M059J (cell line): ENCODE results near the gene SYT1. TPM values are rescaled to one million over a fixed set of nuclear protein-coding genes. Genes with fewer than 3 reads are reported as not detected.

Source experiments
- DNase-seq: peaks from one replicate; pipeline ENCODE4 v3.0.0-alpha.2; 2012; ENCODE audit warnings: low read depth
- total RNA-seq: library from RNA; depleted of rRNA; stranded (reverse); fragments of >200 nt; shearing (Covaris generic); gene quantifications from 2 replicates; pipeline ENCODE4 v1.2.3, GENCODE V29; 2014

Gene SYT1
- total RNA-seq, 1 experiment from 2014 or later = 8.7 TPM

DNA sequence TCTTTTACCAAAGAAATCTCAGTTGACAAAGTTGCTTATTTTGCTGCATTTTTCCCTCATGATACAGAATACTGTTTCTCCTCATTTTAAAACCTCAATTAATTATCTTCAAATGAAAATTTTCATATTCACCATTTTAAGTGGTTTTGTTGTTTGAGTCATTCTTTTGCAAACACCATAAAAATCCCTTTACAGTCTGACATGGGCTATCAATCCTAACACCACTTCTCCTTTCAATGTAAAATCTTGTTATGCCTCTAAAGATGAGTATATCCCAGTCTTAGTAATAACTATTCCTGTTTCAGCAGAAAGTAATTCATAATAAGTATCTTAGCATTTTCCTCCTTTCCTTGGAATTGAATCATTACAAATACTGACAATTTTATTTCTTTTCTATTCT, 192.2 kb downstream of the SYT1 start:
- peak; percentile 38 for DNase-seq

DNA sequence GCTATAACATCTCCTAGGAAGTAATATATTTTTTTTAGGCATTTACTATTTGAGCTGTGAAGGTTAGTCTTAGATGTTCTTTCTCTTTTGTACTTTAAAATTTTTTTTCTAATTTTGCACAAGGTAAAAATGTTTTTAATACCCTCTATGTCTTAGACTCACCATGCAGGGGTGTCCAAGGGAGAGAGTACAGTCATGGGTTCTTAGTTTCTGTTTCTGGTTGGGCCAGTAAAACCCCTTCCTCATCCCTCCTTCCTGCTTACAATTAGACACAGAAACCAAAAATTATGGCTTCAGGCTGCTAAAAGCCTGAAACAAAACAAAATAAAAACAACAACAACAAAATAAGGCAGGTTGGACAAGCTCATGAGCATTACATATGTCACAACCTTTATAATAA, 193.0 kb downstream of the SYT1 start:
- DNase-seq = peak; percentile 4

DNA sequence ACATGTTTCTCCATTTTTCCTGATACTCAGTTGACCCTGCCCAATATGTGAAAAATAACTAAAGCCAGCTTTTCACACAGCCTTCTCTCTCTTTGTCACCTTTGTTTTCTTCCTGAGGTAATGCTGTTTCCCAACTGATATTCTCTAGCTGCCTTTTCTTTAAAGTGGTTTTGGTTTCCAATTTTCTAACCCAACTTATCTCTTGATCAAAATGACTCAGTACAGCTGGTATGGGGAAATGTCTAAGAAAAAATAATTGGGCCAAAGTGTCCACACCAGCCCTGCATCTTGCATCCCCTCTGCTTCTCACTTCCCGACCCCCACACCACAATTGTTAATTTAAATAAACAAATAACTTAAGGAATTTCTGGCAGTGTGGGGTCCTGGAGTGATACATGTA, 193.8 kb downstream of the SYT1 start:
- peak; percentile 87 for DNase-seq

DNA sequence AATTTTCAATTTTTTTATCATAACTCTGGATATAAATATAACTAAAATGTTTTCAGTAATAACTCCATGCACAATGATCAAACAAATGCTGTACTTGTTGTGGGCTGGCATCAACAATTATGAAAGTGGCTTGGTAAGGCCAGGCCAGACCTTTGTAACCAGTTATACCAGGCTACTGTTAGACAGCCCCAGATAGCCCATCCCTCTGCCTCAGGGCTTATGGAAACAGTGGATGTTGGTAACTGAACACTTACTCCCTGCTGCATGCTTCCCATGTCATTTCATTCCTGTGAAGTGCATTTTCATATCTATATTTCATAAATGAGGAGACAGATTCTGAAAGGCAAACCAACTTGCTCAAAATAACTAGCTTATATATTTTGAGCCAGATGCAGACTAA, 195.0 kb downstream of the SYT1 start:
- DNase-seq = no peak

DNA sequence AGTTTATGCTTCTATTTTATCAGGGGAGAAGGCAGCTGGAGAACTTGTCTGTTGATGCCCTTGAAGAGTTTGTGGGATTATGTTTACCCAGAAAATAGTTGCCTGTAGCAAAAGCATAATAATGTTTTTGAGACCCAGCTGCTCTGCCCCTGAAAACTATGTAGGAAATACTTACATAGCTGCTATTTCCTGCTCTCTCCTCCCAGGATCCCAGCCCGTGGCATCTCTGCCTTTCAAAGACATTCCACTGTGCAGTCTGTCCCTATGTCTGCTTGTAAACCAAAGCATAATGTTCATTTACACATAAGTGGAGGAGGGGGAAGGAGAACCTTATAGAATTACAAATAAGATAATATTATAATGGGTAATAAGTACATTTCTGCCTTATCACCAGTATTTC, 198.7 kb downstream of the SYT1 start:
- DNase-seq = no peak

DNA sequence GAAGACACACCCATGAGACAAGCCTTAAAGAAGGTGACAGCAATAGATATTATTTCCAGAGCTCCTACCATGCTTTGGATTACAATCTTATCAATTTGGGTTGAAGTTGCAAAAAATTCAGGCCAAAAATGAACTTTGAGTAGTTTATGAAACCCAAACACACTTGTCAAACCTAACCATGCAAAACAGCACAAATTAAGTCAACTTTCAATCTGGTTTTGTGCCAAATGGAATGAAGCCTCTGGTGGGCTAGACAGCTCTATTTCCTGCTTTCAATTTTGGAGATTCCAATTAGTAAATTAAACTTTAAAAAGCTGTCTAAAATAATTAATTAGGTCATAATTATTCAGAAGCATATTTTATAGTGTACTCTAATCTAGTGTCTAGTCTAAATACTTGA, 203.4 kb downstream of the SYT1 start:
- no peak for DNase-seq

DNA sequence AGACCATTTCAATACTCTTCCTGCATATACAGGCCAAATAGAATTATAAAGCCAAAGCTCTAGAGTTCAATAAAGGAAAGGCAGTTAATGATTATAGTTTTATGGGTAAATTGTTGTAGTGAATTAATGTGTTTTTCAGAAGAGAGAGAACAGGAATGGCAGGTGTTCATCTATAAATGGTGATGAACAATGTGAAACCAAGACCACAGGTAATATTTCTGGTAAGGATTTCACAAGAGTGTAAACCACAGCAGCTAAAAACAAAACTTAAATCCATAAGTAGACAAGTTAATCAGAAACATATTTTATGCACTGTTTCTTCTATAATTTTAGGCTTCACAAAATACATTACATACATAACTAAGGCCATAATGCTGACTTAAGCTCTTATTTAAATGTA, 204.4 kb downstream of the SYT1 start:
- DNase-seq = no peak

DNA sequence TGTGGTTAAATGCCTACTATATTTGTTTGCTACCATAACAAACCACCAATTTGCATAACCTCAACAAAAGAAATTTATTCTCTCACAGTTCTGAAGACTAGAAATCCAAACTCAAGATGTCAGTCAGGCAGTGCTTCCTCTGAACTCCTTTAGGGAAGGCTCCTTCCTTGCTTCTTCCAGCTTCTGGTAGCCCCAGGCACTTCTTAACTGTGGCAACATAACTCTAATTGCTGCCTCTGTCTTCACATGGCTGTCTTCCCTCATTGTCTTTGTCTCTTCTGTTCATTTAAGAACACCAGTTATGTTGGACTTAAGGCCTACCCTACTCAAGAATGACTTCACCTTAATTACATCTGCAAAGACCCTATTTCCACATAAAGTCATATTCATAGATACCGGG, 206.9 kb downstream of the SYT1 start:
- DNase-seq = peak; percentile 19

DNA sequence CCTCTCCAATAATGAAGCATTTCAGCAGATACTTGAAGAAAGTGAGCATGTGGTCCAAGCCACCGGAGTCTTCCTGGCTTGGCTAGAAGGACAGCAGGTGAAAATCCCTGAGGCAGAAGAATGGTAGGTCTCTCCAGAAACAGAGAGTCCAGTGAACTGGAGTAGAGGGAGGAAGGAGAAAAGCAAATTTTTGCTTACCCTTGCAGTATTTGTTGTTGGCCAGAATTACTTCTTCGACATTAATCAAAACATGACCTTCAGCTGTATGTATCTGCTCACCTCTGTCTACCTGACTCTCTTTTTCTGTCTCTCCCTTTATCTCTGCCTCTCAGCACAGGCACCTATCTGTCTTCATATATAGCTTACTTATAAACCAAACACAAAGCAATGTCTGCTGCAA, 208.9 kb downstream of the SYT1 start:
- no peak for DNase-seq

DNA sequence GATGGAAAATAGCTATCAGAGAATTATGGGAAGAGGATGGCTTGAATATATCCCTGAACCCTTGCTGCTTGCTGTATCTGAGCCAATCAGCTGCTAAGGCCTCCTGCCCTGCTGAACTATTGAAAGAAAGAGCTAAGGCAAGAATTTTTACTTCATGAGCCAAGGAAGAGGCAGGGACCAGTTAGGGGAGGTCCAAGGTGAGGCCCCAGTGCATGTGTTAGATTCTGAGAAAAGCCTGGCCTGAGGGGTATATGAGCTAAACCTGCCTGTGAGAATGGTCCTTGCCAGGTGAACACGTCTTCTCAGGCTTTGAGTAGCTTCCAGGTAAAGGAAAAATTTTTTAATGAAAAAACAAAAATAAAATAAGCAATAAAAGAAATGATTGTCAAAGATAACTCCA, 218.0 kb downstream of the SYT1 start:
- no peak for DNase-seq

DNA sequence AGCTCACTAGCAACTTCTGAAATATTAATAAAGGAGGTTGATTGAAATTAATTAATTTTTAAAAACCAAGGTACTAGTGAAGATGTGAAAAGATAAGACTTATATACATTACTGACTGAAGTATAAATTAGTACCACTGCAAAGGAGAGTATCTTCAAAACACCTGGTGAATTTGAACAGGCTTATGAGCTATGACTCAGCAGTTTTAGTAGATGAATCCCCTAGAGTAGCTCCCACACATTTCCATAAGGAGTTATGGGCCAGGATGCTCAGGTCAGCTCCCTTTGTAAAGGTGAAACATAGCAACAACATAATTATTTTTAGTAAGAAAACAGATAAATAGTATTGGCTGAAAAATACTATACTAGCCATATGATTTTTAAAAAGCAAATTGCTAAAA, 218.6 kb downstream of the SYT1 start:
- DNase-seq = peak; percentile 4

DNA sequence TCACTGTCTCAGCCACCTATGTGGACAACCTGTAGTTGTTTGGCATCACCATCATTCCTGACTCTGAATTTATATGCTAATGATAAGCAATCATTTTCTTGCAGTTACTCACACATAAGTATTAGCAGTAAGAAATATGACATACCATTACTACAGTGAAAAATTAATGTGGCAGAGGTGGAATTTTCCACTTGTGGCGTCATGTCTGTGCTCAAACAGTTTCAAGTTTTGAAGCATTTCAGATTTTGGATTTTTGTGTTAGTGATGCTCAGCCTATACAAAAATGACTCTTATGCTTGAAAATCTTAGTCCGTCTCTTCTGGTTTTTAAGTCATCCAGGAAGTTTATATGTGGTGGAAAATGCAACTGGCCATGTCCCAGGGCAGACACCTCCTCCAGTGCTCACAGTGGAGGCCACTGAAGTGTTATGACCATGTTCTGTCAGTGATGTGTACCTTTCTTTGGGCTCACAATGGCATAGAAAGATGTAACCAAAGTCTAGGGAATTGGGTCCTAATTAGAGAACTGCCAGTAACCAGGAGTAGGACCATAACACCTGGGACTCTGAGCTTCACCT, 220.6 kb downstream of the SYT1 start:
- DNase-seq = no peak

DNA sequence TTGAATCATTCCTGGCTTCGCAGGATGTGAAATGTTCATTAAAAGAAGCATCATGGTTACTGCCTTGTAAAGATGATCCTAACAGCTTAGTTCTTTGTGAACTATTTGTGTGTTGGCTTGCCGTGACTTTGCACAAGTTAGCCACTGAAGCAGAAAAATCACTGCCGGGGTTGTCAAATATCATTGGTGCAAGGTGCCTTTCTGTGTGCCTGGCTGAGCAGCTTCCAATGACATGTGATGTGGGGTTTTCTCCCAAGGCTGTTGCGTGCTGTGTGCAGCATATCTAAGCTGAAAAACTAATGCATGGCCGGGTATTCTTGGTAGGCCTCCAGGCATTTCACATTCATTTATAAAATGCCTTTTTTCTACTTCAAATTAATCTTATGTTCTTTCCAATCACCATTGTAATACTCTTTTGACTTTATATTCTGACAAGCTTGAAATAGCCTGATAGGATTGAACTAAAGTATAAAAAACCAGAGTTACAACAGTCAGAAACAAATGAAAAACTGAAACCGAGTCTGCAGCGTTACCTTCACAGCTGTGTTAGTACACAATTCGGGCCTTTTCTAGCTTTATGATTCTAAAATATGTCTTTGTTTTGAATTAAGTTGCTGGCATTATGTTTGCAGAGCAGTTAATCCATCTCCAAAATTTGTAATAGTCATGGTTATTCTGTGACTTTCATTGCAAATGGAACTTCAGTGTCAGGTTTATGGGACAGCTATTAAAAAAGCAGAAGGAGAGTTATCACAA, 222.1 kb downstream of the SYT1 start:
- no peak for DNase-seq

DNA sequence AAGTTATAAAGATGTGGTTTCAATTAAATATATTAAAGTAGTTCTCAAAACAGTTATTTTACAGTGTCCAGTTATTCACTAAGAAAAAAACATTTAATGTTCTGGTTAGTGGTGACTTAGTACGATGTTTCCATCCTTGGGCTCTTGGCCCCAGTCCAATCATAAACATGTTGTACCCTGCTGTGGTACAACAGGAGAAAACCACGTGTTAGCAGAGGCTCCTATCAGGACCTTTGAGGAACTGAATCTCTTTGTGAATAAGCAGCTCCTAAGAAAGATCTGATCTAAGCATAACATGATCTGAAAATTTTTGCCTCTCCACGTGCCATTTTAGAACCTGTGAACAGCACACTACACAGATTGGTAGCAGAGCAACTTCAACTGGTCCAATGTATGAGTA, 234.0 kb downstream of the SYT1 start:
- DNase-seq = no peak

DNA sequence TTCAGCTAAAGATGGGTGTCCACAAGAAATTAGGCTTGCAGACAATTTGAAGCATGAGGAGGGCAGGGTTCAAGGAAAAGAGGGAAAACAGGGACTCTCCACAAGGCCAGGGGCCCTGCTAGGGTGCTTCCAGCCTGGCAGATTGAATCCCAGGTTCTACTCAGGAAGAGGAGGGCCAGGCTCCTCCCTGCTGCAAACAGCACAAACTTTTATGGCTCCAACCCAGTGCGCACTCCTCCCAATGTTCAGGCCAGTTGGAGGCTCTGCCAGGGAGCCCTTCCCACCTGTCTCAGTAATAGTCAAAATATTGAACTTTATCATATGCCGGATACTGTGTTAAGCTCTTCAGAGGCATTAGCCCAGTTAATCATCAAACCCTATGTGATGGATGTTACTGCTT, 244.4 kb downstream of the SYT1 start:
- DNase-seq = no peak

DNA sequence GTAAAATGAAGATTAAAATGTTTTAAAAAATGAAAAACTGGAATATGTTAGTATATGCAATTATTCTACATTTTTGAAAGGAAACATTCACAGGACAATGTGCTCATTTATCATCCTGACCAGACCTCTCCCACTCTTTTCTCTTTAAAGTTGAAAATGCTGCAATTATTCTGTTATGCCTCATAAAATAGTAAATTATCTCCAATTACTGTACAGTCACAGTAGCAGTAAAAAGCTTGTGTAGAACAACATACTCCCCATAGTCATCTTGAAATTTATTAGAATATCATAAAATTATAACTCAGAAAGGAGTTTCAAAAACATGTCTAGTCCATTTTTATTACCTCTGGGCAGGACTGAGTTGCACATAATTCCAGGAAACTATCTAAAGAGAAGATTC, 250.3 kb downstream of the SYT1 start:
- DNase-seq = no peak

DNA sequence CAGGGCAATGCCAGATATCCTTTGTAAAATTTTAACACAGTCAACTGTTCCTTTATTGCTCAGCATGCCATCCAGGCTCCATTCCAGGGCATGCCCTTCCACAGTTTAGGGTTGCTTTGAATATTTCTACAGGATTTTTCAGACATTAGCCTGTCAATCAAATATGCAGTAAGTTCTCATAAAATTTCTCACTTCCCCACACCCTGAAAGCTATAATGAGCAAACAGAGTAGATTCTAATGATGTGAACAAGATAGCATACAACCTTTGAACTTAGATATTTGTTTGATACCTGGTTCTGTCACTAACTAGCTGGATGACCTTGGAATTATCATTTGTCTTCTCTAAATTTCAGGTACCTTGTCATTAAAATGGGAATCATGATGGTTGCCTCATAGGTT, 251.2 kb downstream of the SYT1 start:
- no peak for DNase-seq

DNA sequence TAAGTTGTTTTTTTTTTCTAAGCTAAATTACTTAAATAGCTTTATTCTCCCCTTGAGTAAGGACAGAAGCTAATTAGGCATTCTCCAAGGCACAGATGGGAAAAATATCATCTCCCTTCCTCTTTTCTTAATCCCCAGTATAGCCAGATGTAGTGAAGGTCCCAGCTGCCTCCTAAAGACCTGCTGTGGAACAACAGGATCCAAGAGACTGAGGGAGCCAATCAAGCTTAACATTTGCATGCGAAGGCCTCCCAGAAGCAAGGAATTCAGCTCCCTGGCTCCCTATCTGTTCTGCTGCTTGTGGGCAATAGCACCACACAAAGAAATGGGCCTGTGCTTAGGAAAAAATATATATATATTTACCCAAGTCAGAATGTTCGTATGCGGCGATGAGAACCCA, 255.2 kb downstream of the SYT1 start:
- no peak for DNase-seq

DNA sequence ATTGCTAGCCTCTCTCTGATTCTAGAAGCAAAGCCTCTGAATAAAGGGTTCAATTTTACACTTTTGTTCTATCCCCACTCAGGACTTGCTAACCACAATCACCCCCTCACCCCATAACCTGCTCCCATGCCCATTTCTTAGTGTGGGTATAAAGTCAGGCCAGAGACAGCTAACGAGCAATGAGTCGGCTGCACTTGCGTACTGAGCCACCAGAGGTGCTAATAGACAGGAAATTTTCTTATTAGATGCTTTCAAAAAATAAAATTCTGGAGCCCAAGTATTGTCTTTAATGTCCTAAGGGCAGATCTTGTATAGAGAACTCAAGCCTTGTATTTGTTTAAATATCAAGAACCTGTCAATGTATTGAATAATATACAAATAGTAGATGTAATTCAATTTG, 256.9 kb downstream of the SYT1 start:
- DNase-seq = no peak

DNA sequence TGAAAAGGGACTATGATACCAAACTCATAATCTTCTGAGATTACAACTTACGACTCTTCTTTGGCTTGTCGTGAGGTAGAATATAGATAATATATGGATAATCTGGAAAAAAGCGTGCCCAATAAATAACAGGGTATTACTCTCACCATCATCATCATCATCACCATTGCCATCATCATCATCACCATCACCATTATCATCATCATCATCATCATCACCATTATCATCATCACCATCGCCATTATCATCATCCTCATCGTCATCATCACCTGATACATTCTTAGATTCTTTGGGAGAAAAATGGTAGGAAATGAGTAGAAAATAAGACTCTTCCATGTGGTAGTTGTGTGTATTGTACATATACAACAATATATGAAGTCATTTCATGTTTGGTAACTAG, 259.8 kb downstream of the SYT1 start:
- DNase-seq = no peak

DNA sequence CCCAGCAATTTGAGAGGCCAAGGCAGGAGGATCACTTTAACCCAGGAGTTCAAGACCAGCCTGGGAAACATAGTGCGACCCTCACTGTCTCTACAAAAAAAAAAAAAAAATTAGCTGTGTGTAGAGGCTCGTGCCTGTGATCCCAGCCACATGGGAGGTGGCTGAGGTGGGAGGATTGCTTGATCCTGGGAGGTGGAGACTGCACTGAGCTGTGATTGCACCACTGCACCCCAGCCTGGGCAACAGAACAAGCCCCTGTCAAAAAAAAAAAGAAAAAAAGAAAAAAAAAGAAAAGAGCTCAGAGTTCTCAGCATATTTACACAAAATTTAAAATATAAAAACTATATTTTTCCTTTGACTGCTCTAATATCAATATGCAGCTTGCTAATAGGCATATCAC, 260.8 kb downstream of the SYT1 start:
- DNase-seq = no peak

DNA sequence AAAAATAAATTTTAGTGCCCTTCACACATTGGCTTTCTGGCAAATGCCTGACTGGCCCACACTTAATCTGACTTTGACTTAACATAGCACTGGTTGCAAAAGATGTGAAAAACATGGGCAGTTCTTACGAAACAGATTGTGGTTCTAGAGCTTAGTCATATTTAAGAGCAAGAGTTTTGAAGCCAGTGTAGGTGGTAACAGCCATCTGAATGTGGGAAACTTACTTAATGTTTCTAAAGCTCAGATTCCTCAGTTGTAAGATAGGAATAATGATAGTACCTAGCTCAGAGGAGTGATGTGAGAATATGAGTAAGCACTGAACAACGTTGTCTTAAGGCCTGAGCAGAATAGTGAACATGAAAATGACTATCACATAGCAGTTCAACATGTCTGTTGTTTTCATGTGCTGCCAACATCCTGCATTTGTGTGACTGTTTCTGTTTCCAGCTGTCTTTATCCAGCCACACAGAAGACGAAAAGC, 262.7 kb downstream of the SYT1 start:
- peak; percentile 76 for DNase-seq

DNA sequence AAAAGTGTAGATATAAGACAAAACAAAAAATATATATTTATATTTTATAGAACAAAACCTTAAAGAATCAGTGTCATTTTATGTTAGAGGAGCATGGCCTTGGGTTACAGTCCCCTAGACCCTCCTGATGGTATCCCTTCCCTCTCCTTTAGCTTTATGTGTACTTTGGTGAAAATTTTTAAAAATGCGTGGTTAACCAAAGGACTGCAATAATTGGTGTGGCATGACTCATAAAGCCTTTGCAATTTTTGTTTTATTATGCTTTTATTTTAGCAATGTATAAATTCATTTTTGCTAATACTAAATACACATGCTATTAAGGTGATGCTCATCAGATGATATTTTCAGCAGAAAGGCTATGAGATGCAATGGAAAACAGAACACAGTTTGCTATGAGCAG, 264.4 kb downstream of the SYT1 start:
- DNase-seq = peak; percentile 7

DNA sequence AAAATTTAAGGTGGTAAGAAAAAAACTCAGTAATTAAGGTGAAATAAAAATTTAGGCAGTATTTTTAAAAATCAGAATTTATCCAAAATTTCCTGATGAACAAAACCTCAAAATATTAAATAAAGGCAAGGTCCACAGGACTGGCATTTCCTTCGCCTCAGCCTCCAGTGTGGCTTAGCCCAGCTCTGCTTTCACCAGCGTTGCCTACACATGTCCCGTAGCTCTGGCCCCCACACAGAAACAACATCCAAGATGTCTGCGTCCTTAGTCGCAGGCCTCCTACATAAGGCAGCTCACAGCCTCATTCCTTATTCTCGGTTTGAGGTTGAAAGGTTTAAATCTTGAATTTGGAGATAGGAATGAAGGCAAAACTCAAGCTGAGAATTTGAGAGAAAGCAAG, 274.3 kb downstream of the SYT1 start:
- DNase-seq = no peak
